Ishikawa (cell line): ENCODE results near the gene LRRC17.

ENCODE experiments used
- FOXM1 ChIP-seq: IDR thresholded peaks from 2 replicates; pipeline ENCODE4 v1.6.1; 2012; ENCODE audit warnings: low read depth, borderline replicate concordance
- RAD21 ChIP-seq: IDR thresholded peaks from 2 replicates; pipeline ENCODE4 v1.6.1; 2012; ENCODE audit warnings: low read depth
- TAF1 ChIP-seq: IDR thresholded peaks from 2 replicates; pipeline ENCODE4 v1.6.1; 2012; ENCODE audit warnings: low read depth, mild to moderate bottlenecking
- TCF12 ChIP-seq: IDR thresholded peaks from 2 replicates; pipeline ENCODE4 v1.6.1; 2012; ENCODE audit warnings: low read depth
- YY1 ChIP-seq: IDR thresholded peaks from 2 replicates; pipeline ENCODE4 v1.6.1; 2012; ENCODE audit warnings: low read depth
- TF ChIP-seq, protein P1 (sequence below): IDR thresholded peaks from 2 replicates; pipeline ENCODE4 v1.6.1; 2012; ENCODE audit warnings: low read depth, mild to moderate bottlenecking
- TF ChIP-seq, protein P2 (sequence below): IDR thresholded peaks from 2 replicates; pipeline ENCODE4 v1.6.1; 2012

- TF ChIP-seq YY1, result no peak
- TF ChIP-seq TAF1, result no peak
- TF ChIP-seq, protein P1, sequence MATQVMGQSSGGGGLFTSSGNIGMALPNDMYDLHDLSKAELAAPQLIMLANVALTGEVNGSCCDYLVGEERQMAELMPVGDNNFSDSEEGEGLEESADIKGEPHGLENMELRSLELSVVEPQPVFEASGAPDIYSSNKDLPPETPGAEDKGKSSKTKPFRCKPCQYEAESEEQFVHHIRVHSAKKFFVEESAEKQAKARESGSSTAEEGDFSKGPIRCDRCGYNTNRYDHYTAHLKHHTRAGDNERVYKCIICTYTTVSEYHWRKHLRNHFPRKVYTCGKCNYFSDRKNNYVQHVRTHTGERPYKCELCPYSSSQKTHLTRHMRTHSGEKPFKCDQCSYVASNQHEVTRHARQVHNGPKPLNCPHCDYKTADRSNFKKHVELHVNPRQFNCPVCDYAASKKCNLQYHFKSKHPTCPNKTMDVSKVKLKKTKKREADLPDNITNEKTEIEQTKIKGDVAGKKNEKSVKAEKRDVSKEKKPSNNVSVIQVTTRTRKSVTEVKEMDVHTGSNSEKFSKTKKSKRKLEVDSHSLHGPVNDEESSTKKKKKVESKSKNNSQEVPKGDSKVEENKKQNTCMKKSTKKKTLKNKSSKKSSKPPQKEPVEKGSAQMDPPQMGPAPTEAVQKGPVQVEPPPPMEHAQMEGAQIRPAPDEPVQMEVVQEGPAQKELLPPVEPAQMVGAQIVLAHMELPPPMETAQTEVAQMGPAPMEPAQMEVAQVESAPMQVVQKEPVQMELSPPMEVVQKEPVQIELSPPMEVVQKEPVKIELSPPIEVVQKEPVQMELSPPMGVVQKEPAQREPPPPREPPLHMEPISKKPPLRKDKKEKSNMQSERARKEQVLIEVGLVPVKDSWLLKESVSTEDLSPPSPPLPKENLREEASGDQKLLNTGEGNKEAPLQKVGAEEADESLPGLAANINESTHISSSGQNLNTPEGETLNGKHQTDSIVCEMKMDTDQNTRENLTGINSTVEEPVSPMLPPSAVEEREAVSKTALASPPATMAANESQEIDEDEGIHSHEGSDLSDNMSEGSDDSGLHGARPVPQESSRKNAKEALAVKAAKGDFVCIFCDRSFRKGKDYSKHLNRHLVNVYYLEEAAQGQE, result no peak
- TF ChIP-seq, protein P2, sequence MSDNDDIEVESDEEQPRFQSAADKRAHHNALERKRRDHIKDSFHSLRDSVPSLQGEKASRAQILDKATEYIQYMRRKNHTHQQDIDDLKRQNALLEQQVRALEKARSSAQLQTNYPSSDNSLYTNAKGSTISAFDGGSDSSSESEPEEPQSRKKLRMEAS, result no peak
- TF ChIP-seq FOXM1, result no peak
- no peak for TF ChIP-seq RAD21
- no peak for TF ChIP-seq TCF12
Observed at GRCh38 chr7:102973096-102973802, 60.4 kb downstream of the LRRC17 start.
